Iris pigment epithelial cell (primary cell): ENCODE data around the gene MED13.
"Not testable (repeated sequence)": the region's sequence is repeated elsewhere in the genome, so short reads cannot be mapped to it uniquely, and the experiment has no call there.

Experiments used
- DNase-seq: peaks from one replicate; pipeline ENCODE4 v3.0.0-alpha.2; 2011; ENCODE audit warnings: low read depth

The MED13 gene

GRCh38 chr17:61996916-61997605 lies 68.0 kb downstream of the MED13 start:
- peak; percentile 37 for DNase-seq

GRCh38 chr17:61989509-61989908 lies 75.6 kb downstream of the MED13 start:
- no peak for DNase-seq

GRCh38 chr17:61986898-61987297 lies 78.2 kb downstream of the MED13 start:
- no peak for DNase-seq

- DNase-seq: no peak
These were observed 80.3 kb downstream of the MED13 start for GRCh38 chr17:61984821-61985220.

GRCh38 chr17:61981323-61981722 lies 83.8 kb downstream of the MED13 start:
- DNase-seq: peak; percentile 31

DNA sequence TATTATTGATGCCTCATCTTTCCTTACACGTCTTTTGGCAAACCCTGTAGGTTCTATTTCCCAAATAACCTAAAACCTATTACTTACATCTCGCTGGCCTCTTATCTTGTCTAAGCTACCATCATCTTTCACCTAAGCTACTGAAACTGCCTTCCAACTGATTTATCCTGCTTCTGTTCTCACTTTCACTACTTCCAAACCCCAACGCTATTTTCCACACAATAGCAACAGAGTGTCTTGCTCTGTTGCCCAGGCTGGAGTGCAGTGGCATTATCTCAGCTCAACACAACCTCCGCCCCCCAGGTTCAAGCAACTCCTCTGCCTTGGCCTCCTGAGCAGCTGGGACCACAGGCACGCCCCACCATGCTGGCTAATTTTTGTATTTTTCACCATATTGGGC lies 84.5 kb downstream of the MED13 start:
- no peak for DNase-seq

- no peak for DNase-seq
These were observed 91.0 kb downstream of the MED13 start for GRCh38 chr17:61974115-61974514.

DNA sequence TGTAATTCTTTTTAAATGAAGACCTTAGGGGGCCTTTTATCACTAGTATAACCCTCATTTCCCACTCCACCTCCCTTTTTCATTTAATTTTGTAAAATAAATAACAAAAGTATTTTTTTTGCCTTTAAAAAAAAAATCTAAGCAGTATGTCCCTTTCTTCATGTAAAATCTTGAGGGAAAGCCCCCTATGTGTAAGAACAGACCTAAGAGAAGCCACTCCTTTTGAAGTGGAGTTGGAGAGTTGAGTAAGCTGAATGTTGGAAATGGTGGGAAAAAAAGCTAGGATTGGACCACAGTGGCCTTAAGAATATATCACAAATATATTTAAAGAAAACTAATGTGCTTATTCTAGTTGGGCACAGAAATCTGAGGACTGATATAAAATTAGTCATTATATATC lies 92.8 kb downstream of the MED13 start:
- no peak for DNase-seq

DNA sequence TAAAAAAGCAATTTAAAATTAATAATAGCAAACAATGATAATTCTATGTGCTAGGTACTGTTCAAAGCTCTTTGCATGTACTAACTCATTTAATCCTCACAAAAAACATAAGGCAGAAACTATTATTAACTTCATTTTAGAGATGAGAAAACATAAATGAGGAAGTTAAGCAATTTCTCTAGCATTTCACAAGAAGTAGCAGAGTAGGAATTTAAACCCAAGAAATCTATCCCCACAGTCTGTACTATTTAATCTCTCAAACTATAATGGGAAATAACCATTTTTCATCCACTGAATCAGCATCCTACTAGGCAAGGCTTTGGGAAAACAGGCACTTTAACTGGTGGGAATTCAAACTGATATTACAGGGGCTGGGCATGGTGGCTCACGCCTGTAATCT lies 95.0 kb downstream of the MED13 start:
- peak; percentile 18 for DNase-seq

GRCh38 chr17:61968757-61969156 lies 96.3 kb downstream of the MED13 start:
- DNase-seq: no peak

GRCh38 chr17:61967729-61968128 lies 97.3 kb downstream of the MED13 start:
- DNase-seq: peak; percentile 18

- DNase-seq: no peak
These were observed 98.9 kb downstream of the MED13 start for GRCh38 chr17:61966191-61966590.

DNA sequence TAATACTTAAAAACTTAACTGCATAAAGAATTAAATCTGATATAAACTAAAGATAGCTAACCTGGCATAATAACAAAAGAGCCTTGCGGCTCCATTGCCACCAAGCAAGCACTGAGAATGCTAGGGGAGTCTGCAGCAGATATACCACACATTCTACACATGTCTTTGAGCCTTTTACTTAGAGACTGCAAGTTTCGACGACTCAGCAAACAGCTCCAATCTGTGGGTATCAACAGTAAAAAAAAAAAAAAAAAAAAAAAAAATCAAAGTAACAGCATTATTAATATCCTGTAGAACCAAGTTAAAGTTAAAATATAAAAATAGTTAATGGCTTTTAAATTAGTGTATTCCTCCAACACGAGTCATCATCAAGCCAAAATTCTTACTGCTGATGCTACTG lies 109.5 kb downstream of the MED13 start:
- no peak for DNase-seq

DNA sequence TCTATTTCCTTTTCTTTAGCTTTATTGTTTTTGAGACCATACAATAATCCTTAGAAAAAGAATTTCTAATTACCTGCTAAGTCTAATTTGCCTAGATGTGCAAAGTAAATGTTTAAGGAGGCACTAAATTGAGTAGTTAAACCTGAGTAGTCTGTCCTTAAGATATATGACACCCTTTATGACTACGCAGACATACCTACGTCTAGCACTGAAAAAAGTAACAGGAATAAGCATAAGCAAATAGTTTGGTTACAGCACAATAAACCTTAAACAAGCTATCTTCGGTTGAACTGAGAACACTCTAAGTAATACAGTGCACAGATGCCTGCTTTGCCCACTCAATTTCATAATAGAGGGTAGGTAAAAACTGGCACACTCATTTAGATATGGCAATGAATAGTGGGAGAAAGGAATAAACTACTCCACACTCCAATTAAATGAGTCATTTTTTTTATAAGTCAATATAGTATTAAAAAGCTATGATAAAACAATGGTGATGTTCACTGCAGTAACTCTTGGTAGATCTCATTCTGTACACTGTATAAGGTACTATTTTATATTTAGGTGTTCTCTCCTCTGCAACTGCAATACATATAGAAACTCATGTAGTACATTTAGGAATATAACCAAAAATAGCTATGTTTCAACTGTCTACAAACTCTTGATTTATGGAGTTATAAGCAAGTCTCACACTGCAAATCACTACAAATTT lies 117.6 kb downstream of the MED13 start:
- no peak for DNase-seq

DNA sequence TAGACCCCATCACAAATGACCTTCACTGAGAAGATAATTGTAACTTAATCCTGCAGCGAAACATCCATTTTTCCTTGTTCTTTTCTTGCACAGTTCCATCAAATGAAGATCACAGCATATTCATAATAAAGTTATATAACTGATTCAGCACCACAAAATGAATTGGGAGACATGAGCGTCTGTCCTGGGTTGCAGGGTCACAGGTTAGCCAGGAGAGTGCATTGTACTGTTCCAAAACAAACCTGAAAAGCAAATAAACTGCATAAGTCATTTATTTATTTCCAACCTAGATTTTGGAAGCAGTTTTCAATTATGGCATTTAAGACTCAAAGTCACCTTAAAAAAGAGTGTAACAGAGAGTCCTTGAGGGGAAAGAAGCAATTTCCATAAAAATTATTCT lies 118.7 kb downstream of the MED13 start:
- no peak for DNase-seq

- no peak for DNase-seq
These were observed 122.0 kb downstream of the MED13 start for GRCh38 chr17:61943117-61943516.

- no peak for DNase-seq
These were observed 123.0 kb downstream of the MED13 start for GRCh38 chr17:61942085-61942484.

GRCh38 chr17:61928101-61928436 lies 137.0 kb downstream of the MED13 start:
- no peak for DNase-seq

DNA sequence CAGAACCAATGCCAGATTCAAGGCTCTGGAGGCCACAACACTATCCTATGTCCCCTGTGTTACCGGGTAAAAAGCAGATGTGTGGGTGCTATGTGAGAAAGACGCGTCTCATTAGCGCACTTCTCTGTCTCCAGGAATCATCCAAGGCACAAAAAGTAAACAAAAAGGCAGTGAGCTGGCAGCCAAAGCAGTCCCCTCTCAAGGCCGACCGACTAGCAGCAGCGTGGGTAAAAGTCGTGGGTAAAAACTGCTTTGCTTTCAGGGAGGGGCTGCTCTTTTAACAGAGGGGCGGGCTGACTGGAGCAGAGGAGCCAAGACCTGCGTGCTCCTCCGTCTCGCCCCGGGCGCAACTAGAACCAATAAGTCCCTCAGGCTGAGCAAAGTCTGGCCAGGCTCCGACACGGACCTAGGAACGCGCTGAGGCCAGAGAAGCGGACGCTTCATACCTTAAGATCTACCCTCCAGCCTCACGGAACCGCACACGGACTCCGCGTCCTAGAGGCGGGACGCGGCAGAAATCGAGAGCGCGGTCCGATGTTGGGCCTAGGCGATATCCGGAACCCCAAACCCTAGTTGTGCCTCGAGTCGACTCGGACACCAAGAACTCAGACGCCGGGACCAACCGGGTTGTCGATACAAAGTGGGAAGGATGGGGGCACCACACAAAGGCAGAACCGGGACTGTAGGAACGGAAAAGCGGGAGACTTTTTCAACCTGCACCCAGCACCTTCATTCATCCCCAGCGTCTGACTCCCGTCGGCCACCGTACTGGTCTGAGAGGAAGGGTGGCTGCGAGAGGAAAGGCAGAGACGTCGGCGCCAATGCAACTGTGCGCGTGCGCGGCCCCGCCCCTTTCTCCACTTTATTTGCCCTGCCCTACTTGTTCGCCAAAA lies 137.6 kb downstream of the MED13 start, which contains the start of gene INTS2:
INTS2 (minus strand) TSS at position 775 of the 893 bp plus-strand sequence. CDS start 1,338 bp downstream, outside the sequence.
- peak; percentile 95 for DNase-seq

GRCh38 chr17:61926826-61927207 lies 138.3 kb downstream of the MED13 start:
- peak; percentile 55 for DNase-seq

DNA sequence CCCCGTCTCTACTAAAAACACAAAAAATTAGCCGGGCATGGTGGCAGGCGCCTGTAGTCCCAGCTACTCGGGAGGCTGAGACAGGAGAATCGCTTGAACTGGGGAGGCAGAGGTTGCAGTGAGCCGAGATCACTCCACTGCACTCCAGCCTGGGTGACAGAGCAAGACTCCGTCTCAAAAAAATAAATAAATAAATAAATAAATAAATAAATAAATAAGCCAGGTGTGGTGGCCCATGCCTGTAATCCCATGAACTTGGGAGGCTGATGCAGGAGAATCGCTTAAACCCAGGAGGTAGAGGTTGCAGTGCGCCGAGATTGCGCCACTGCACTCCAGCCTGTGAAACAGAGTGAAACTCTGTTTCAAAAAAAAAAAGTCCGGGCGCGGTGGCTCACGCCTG lies 149.9 kb downstream of the MED13 start:
- DNase-seq: not testable (repeated sequence)

DNA sequence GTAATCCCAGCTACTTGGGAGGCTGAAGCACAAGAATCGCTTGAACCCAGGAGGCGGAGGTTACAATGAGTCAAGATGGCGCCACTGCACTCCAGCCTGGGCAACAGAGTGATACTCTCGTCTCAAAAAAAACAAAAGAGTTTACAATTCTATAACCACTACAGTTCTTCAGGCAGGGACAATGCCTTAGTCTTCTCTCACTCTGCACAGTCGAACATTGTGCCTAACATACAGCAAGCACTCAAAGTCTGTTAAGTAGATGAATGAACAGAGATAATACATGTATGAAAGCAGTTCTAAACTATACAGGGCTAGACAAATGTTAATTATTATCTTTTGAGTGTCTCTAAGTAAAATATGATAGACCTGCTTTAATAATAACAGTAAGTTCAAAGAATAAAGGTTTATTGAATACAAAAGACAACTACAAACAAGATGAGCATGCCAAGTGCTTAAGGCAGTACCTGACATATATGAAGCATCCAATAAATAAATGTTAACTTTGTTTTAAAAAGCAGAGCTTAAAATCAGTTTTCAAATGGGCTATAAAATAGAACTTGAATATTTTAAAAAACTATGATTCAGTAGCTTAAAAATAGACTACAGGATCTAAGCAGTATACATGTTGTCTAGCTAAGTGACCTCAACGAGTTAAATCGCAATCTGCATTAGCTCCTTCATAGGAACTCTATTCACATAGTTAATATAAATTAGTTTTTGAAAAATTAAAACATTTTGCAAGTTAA lies 156.6 kb downstream of the MED13 start:
- no peak for DNase-seq
